DMS53 (cell line): ENCODE data around the gene ABL2.
"Not testable (repeated sequence)": the region's sequence is repeated elsewhere in the genome, so short reads cannot be mapped to it uniquely, and the experiment has no call there.

Experiments
- DNase-seq: peaks from one replicate; lab custom pipeline; 2025; lab: John Stamatoyannopoulos, UW

Gene ABL2

DNA sequence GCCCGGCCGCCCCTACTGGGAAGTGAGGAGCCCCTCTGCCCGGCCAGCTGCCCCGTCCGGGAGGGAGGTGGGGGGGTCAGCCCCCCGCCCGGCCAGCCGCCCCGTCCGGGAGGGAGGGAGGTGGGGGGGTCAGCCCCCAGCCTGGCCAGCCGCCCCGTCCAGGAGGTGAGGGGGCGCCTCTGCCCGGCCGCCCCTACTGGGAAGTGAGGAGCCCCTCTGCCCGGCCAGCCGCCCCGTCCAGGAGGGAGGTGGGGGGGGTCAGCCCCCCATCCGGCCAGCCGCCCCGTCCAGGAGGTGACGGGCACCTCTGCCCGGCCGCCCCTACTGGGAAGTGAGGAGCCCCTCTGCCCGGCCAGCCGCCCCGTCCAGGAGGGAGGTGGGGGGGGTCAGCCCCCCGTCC is 93.8 kb downstream of the ABL2 start:
- DNase-seq: not testable (repeated sequence)

DNA sequence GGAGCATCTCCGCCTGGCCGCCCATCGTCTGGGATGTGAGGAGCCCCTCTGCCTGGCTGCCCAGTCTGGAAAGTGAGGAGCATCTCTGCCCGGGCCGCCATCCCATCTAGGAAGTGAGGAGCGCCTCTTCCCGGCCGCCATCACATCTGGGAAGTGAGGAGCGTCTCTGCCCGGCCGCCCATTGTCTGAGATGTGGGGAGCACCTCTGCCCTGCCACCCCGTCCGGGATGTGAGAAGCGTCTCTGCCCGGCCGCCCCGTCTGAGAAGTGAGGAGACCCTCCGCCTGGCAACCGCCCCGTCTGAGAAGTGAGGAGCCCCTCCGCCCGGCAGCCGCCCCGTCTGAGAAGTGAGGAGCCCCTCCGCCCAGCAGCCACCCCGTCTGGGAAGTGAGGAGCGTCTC is 94.3 kb downstream of the ABL2 start:
- not testable (repeated sequence) for DNase-seq

DNA sequence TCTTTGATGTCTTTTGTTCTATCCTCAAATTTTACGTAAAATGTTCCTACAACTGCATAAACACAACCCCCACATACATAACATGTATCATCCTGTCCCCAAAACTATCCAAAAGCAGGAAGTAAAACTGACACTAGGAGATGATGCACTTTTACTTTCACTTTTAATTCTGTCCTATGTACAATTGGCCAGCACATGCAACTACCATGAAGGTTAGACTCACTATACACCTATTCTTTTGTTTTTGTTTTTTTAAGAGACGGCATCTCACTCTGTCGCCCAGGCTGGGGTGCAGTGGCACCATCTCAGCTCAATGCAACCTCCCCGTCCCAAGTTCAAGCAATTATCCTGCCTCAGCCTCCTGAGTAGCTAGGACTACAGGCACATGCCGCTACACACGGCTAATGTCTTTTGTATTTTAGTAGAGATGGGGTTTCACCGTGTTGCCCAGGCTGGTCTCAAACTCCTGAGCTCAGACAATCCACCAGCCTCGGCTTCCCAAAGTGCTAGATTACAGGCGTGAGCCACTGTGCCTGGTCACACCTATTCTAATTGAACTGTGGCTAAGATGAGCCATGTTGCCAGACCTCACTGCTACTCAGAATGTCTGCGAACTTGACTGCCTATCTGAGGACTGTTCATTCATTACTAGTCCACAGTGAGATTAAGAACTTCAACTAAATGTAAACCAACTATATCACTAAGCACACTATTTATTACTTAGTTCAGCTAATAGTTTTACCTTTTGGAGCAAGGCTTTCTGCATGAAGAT is 99.6 kb downstream of the ABL2 start:
- DNase-seq: peak; percentile 69

DNA sequence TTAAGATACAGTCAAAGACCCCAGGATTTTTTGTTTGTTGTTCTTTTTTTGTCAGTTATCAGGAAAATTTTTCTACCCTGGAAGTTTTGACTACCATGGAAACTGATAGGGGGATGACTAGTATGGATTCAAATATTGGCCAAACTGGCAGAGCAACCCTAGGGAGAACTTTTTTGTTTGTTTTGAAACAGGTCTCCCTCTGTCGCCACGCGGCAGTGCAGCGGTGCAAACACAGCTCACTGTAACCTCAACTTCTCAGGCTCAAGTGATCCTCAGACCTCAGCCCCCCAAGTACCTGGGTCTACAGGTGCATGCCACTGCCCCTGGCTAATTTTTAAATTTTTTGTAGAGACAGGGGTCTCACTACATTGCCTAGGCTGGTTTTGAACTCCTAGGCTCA is 101.0 kb downstream of the ABL2 start:
- peak; percentile 37 for DNase-seq

DNA sequence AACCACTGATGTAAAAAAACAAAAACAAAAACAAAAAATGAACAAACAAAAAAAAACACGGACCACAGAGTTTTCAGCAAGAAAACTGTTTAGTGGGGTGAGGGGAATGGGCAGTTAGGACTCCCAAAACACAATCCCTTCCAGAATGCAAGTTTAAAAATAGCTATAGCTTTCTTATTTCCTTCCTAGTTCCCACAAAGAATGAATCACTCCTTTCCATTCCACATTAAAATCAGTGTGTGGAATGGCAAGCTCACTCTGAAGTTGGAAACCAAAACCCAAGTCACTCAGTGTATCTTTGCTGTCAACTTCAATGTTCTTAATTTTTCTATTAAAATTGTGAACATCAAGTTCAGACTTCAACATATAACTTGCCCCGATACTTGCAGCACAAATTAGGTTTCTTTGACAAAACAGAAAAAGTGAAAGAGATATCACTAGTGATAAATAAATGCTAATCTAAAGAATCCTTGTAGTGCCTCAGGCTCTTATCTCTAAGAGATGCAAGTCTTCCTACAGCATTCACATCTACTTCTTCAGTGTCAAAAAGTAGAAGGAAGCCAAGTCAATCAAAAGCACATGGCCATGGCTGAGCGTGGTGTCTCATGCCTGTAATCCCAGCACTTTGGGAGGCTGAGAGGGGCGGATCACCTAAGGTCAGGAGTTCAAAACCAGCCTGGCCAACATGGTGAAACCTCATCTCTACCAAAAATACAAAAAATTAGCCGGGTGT is 102.1 kb downstream of the ABL2 start:
- no peak for DNase-seq

DNA sequence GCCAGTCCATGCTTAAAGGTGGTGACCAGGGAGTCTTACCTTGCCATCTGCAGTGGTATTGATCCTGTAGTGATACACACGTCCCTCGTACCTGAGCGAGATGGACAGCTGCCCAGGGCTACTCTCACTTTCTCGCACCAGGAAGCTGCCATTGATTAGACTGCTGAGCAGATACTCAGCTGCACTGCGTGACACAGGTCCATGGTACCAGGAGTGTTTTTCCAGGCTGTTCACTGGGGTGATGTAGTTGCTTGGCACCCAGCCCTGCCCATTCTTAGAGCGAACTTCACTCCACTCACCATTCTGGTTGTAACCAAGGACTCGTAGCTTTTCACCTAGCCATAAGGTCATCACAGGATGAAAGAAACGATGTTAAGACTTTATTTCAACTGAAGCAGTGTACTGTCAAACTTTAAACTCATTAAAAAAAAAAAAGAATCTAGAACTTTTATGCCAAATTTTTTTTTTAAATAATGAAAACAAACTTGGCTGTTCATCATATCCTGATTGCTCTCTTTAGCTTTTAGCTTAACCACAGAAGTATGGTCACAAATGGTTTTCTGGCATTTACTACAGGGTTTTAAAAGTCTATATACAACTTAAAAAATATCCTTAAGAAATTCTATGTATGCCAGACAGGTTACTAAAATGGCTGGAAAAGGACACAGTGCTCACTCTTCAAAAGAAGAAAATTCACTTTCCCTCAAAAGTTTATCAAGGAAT is 103.0 kb downstream of the ABL2 start:
- no peak for DNase-seq

DNA sequence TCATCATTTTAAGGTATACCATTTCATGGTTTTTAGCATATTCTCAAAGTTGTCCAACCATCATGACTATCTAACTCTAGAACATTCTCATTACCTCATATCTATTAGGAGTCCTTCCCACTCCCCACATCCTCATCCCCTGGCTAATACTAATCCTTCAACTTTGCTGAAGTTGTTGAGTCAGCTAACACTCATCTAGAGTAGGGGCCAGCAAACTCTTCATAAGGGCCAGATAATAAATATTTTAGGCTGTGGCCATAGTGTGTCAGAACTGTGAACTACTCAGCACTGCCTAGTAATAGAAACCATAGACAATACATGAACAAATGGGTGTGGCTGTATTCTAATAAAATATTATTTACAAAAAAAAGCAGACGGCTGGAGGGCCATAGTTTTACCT is 104.6 kb downstream of the ABL2 start:
- no peak for DNase-seq

DNA sequence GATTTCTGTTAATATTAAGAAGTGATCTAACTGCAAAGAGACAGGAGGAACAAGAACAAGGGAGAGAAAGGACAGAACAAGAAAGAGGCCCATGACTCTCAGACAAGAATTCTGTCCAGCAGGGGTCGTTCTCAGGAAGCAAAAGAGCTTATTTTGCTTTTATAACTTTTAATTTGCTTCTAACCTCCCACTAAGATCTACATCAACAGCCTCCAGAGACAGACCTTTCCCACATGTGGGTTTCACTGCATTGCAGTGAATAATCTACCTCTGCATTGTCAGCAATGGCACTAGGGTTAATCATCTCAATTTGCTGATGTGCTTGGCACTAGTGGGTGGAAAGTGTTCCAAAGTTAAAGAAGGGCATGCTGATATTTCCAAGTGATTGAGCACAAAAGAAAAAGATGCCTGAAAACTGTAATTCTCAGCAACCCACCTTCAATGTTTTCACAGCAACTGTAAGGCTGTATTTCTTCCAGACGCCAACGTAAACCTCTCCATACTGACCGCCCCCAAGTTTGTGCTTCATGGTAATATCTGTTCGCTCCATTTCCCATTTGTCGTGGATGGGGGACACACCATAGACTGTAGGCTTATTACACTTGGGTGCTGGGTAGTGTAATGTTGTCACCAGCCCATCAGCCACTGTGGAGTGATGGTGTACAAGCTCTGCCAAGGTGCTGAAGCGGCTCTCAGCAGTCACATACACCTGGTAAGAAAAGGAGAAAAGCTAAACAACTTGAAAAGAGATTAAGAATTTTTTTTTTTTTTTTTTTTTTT is 108.1 kb downstream of the ABL2 start:
- peak; percentile 57 for DNase-seq

DNA sequence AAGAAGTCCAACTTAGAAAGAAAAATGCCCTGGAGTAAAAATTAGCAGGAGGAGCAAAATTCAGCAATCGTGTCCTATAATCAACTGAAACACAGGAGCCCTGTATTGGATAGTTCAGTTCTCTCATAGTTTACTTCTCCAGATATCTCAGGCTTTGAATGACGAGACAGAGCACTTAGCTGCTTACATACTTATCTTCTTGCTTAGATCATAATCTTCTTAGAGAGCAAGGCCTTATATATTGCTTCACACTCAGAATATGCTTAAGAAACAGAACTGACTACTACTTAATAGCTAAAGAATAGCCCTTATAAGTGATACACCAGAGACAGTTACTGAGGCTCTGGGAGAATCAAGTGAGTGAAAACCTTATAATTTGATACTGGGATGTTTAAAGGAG is 108.7 kb downstream of the ABL2 start:
- DNase-seq: no peak

DNA sequence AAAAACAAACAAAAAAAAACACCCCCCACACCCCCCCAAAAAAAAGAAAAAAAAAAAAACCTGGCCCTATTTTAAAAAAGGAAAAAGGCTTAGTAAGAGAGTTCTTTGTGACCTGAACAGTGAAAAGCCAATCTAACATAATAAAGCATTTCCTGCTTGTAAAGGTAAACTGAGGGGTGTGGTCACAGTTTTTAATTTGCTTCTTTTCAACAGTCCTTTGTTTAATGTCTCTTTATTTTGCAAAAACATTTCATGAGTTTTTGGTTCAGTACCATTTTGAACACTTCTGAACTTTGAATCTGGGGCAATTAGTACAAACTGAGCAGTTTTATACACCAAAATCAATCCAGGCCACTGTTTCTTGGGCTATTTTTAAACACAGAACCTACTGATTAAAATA is 110.0 kb downstream of the ABL2 start:
- no peak for DNase-seq

DNA sequence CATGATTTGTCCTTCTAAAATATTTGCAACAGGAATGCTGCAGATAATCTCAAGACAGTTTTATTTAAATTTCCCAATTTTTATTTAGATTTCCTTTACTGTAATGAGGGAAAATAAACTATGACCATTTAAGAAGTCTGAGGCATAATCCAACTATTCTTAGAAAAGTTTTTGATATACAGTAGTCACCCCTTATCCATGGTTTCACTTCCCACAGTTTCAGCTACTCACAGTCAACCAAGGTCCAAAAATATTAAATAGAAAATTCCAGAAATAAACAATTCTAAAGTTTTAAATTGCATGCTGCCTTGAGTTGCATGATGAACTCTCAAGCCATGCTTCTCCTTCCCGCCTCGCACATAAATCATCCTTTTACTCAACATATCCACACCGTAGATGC is 114.3 kb downstream of the ABL2 start:
- no peak for DNase-seq

DNA sequence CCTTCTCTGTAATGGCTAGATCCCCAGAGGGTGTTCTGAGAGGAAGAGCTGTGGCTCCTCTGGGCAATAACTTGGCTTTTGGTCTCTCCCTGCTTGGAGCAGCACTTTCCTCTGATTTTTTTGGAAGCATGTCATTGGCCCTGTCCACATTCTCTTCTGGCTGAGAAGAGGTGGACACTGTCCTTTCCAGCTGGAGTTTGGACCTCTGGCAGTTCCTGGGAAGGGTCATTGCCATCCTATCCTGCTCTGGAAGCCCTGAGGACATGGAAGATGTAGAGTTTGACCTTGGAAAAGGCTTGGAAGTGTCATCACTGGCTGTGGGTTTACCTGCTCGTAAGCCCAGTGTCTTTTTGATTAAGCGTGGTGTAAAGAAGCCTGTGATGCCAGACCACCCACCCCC is 120.8 kb downstream of the ABL2 start:
- DNase-seq: no peak

DNA sequence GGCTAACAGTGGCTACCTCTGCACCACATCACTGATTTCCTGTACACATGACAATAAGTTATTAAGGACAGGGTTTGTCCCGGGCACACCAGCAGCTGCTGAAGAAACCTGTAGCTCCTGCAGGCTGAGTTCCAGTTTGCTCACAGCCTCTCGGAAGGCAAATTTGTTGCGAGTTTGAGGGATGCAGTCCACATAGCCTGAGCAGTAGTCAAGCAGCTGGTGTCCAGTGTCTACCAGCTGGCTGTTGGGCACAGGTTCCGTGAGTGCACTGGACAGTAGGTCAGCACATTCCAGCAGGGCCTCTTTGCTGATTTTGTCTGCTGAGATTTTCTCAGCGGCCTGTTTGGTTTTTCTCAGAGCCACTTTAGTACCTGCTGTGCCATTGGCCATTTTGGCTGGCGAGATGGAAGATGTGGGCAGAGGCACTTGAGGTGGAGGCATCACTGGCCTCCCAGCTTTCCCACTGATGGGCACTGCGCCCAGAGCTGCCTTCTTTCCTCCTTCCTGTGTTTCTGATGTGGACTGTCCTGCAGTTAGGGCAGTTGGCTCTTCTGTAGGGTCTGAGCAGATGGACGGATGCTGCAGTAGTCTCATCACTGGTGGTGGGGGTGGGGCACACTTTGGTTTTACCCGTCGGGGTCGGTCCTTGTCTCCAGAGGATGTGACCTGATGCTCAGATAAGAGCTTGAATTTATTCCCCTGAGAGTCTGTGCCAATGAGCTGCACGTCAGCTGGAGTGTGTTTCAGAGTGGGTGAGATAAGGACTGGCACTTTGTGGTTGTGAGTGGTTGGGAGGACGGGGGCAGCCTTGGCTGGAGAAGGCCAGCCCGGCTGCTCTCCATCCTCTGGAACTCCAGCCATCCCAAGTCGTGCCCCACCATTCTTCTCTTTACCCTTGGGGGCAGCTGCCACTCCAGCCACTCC is 121.5 kb downstream of the ABL2 start:
- DNase-seq: no peak

DNA sequence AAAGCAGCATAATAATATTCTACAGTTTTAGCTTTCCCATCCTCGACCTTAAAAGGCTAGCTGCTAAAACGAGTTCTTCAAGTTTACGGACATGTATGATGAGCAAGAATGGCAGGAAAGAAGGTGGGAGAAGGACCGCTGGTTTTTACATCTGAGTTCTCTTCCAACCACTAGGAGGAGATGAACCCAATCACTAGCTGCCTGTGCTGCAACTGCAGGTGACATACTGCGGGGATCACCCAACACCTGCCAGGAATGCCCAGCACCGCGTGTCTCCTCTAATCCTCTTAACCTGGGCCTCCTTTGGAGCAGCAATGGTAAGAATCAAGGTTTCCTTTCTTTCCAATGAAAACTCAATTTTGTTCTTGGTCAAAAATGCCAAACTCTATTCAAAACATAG is 124.1 kb downstream of the ABL2 start:
- DNase-seq: peak; percentile 60

DNA sequence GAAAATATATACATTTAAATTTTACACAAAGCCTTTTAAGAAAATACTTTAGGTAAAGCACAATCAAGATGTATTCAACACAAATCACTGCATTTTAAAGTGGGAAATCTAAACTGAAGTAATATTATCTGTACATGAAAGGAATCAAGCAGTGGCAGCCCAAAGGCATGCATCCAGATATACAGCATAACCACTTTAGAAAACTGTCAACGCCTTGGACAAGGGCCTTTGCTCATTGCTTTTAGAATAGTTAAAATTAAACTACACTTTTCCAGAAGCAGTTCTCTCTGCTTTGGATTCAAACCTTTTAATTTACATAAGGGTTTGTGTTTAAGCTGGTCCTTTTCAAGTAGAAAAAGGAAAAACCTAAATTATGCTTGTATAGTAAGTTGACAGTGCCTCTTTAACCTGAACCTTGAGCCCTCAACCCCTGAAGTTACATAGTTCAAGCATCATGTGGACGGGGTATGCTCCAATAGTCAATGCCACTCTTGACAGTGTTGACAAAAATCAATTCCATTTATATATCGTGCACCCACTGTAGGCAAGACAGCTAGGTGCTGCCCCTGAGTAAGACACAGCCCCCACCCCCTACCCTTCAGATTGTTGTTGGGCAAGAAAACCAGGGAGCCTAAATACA is 124.7 kb downstream of the ABL2 start:
- DNase-seq: no peak

DNA sequence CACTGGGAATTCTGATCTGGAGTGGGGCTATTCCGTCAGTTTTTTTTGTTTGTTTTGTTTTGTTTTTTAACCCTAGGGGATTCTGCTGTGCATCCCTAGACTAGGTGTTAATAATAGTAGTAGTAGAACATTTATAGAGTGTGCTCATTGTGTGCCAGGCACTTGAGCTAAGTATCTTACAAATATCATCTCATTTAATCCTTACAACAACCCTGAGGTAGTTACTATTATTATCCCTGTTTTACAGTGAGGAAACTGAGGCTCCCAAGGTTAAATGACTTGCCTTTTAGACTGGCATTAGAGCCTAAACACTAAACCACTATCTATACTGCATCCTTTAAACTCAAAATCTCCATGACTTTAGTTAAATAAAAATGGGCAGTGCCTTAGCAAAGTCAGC is 125.5 kb downstream of the ABL2 start:
- DNase-seq: no peak

DNA sequence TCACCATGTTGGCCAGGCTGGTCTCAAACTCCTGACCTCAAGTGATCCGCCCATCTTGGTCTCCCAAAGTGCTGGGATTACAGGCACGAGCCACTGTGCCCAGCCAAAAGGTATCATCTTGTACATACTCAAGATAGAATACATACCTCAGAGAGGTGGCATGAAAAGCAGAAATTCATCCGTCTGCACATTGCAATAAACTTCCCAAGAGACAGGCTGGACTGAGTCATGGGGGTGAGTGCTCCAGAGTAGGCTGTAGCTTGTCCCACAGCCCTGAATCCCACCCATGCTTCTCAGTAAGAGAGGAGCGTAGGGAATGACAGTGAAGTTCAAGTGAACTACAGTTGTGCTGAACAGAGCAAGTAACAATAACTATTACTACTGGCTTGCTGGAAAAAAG is 127.9 kb downstream of the ABL2 start:
- no peak for DNase-seq

DNA sequence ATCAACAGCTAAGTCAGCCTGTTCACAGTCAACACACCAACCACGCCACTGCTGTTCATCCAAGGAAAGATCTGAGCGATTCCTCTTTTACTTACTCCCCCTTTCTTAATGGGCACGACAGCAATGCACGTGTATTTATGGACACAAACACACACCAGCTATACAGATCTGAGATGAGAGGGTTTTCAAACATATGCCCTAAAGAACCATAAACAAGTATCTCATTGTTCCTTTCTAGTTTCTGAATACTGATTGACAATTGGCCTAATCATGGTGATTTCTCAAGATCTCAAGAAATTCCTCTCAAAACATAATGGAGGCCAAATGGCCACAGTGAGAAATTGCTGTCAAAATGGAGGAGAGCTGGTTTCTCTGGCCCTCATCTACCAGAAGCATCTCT is 129.6 kb downstream of the ABL2 start:
- DNase-seq: no peak

DNA sequence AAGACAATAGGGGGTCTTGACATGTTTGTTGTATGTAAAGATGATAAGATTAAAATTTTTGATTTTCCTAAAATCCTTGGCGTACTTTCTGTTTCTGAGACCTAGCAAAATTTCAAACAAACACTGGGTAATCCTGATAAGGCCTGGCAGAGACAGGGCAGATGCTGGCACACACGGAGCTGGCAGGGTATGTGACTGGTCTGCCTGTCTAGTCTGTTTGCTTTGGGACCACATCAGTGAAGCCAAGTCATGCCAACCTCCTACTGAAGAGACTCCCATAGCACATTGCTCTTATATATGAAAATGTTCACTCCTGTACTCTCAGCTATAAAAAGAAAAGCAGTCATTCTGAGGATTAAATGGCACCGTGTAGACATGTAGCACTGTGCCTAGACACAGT is 133.6 kb downstream of the ABL2 start:
- no peak for DNase-seq

DNA sequence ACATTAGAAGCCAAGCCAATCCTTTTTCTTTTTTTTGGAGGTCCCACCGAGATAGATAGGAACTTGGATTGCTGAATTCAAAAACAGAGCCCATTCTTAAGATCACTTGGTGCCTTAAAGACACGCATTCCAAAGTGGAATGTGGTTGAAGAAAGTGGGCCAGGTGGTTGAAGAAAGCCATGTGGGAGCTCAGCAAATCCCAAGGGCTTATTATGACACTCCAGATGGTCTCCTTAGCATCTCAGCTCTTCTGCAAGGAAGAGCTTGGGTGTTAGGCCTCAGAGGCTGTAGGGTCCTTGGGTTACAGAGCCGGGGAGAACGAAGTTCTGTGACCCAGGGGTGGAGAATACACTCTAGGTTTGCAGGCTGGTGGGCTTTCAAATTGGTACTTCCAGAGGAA is 134.1 kb downstream of the ABL2 start:
- DNase-seq: no peak

DNA sequence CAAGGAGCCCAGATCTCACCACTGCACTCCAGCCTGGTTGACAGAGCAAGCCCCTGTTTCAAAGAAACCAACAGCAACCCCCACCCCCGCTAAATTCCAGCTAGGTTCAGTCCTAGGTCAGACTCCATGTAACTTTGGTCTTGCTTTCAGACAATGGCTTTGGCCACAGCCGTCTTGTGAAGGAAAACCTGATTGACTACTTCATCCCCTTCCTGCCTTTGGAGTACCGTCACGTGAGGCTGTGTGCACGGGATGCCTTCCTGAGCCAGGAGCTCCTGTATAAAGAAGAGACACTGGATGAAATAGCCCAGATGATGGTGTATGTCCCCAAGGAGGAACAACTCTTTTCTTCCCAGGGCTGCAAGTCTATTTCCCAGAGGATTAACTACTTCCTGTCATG is 134.7 kb downstream of the ABL2 start:
- DNase-seq: peak; percentile 54
